NCI-H146 treated with DMSO at 0.1 percent for 48 hours (cell line): ENCODE results near the gene PRR36.
"Not testable (repeated sequence)": the region's sequence is repeated elsewhere in the genome, so short reads cannot be mapped to it uniquely, and the experiment has no call there.

Experiments
- DNase-seq: peaks from one replicate; lab custom pipeline; 2025; ENCODE audit not compliant: unreplicated experiment; lab: John Stamatoyannopoulos, UW

Gene PRR36

DNA sequence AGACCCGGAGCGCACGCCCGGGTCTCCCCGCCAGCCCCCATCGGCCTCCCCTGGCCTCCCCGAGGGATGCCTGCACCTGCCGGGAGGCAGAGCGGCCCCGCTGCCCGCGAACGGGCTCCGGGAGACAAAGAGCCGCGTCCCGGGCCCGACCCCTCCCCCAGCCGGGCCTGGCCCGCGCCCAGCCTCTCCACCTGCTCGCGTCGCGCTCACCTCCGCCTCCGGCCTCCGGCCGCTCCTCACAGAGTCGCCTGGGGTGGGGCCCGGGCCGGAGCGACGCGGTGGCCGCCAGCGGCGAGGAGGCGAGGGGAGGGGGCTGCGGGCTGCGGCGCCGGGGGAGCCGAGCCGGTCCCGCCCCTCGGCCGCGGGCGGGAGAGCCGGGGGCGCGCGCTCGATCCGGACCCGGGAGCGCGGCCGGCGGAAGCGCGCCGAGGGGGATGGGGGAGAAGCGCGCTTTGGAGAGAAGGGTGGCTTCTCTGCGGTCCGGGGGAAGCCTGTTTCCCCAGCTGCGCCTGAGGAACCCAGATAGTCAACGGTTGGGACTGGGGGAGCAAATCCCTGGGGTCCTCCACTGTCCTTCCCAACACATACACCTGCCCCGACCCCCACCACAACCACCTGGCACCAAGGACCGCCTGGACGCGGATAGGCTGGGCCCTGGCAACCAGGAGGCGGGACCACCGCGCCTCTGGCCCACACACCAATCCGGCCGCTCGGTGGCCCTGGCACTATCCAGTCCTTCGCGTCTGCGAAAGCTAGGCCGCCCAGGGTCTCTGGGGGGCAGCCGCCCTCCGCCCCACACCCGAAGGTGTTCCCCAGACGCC is at the start of gene PRR36:
PRR36 (minus strand) TSS at position 315 of the 821 bp plus-strand sequence. CDS start 701 bp downstream, outside the sequence.
- DNase-seq: peak; percentile 73

DNA sequence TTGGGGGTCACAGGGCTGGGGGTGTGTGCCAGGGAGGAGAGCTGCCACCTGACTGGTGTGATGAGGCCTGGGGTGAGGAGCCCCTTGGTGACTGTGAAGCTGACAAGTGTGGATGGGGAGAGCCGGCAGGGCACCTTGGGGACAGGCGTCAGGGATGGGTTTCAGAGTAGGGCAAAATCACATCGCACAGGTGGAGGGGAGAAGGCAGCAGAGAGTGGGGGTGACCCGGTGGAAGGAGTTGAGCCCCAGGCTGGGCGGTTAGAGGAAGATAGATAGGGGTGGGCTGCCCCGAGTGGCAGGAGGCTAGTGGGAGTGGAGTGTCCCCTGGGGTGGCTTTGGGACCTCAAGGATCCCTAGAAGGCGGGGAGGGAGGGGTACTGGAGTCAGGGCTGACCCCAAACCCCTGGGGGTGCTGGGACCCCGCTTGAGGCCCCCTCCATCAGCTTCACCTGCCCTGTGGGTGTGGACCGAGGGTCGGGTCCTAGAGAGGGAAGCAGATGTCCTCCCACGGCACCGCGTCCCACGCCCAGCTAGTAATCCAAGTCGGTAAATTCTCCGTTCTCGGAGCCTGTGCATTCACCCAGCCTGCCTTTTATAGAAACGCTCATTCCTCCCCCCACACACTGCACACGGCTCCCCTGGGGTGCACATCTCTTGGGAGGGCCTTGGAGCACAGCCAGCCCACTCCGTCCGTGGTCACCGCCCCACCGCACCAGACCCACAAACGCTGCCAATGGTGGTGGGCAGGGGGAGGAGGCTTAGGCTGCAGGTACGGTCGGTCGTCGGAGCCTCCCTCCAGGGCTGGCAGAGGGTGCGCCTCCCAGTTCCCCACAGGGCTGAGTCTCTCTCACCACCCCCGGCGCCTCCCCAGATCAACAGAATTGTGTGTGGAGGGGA is 49.4 kb upstream of the PRR36 start:
- DNase-seq: no peak

DNA sequence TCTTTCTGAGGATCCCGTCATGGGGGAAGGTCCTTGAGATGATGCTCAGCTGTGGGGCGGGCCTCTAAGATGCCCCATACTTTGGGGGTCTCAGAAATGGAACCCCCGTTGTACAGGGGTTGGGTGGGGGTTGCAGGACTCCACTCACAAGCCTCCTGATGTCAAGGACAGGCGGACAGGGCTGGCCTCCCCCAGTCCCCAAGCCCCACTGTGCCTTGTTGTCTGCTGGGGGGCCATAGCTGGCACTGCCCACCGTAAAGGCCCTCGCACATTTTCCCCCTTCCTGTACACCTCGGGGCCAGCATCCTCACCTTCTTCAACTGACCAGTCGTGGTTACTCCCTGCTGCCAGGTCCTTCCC is 48.6 kb upstream of the PRR36 start:
- no peak for DNase-seq

DNA sequence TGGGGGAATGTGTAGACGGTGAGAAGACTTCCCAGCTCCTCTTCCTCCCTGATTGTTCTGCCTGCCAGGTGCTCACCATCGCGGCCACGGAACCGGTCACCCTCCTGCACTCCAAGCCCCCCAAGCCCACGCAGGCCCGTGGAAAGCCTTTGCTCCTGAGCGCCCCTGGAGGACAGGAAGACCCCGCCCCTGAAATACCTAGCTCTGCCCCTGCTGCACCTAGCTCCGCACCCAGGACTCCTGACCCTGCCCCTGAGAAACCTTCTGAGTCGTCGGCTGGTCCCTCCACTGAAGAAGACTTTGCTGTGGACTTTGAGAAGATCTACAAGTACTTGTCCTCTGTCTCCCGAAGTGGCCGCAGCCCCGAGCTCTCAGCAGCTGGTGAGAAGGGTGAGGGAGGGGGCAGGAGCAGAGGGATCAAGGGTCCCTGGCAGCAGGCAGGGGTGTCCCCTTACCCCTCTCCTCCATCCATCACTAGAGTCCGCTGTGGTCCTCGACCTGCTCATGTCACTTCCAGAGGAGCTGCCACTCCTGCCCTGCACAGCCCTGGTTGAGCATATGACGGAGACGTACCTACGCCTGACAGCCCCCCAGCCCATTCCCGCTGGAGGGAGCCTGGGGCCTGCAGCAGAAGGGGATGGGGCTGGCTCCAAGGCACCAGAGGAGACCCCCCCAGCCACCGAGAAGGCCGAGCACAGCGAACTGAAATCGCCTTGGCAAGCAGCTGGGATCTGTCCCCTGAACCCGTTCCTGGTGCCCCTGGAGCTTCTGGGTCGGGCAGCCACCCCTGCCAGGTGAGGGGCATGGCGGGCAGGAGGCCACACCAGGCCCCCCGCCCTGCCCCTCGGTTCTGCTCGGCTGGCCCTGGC is 48.0 kb upstream of the PRR36 start:
- no peak for DNase-seq

DNA sequence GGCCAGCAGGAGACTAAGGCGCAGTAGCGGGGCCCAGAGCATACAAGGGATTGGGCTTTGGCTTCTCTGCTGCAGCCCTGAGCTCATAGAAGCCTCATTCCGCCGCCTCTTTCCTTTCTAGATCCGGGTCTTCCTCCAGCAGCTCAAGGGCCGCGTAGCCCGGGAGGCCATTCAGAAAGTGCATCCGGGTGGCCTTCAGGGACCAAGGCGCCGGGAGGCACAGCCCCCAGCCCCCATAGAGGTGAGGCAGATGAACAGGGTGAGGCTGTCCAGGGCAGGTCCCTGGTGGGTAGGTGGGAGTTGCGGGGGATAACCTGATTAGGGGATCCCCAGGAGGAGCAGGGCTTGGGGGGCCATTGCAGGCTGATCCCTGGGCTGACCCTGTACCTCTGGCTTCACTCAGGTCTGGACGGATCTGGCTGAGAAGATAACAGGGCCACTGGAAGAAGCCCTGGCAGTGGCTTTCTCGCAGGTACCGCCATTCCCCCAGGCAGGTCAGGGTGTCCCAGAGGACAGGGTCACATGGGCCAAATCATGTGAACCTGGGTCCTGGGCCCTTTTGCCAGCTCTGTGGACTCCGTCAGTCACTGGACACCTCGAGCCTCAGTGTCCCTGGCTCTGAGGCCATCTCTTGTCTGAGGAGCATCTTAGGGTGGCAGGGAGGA is 47.2 kb upstream of the PRR36 start:
- DNase-seq: no peak

DNA sequence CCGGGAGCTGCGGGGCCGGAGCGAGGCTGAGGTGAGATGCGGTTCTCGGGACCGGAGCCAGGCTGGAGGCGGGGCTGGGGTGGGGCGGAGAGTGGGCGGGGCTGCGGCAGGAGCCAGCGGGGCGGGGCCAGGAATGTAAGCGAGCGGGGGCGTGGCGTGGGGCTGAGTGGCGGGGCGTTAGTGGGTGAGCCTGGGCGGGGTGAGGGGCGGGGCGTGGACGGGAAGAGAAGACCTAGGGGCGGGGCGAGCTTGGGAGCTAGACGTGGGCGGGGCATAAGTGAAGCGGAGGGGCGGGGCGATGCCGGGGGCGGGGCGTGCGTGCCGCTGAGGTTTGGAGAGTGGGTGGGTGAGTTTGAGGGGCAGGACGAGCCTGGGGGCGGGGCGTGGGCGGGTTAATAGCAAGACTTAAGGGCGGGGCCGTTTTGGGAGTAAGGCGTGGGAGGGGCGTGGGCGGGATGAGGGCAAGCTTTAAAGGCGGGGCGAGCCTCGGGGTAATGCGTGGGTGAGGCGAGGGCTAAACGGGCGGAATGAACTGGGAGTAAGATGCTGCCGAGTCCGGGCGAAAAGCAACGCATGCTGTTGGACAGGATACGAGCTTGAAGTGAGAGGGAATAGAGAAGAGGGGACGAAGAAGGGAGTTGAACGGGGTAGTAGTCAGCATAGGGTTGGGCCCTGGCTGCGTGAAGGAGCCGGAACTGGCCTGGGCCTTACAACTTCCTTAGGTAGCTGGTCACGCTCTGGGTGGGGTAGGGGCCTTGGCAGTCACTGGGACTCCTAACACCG is 46.5 kb upstream of the PRR36 start:
- peak; percentile 82 for DNase-seq

DNA sequence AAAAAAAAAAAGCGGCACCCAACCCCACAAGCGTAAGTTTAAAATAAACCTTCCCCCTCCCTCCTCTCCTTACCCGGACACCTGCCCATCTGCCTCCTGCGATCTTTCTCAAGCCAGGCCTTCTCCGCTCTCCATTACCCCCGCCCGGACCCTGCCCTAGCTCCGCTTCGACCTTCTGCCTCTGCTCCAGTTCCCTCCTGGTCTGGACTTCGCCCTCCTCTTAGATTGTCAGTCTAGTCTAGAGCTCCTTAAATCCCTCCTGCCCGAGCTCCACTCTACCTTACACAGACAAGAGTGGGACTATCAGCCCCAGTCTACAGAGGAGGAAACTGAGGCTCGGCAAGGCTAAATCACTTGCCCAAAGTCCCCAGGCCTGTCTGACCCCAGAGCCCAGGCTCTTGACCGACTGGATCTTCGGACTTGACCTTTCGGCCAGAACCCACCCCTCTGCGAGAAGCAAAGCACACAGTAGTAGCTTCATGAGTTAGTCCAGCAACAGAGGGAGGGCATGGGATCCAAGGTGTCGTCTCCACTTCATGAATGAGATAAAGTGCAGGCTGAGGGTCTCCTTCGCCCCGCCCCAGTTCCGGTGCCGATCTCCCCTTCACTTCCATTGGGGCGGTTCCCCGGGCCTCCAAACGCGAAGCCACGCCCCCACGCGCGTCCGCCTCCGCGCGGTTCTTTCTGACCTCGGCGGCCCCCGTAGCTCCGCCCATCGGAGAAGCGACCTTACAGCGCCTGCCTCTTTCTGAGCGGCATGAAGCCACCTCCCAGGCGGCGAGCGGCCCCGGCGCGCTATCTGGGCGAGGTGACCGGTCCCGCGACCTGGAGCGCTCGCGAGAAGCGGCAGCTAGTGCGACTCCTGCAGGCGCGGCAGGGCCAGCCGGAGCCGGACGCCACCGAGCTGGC is 45.7 kb upstream of the PRR36 start, which contains the start of gene SNAPC2:
SNAPC2 (plus strand) TSS at position 729 of the 909 bp plus-strand sequence; CDS start at position 758, 29 bp downstream.
- DNase-seq: peak; percentile 64

DNA sequence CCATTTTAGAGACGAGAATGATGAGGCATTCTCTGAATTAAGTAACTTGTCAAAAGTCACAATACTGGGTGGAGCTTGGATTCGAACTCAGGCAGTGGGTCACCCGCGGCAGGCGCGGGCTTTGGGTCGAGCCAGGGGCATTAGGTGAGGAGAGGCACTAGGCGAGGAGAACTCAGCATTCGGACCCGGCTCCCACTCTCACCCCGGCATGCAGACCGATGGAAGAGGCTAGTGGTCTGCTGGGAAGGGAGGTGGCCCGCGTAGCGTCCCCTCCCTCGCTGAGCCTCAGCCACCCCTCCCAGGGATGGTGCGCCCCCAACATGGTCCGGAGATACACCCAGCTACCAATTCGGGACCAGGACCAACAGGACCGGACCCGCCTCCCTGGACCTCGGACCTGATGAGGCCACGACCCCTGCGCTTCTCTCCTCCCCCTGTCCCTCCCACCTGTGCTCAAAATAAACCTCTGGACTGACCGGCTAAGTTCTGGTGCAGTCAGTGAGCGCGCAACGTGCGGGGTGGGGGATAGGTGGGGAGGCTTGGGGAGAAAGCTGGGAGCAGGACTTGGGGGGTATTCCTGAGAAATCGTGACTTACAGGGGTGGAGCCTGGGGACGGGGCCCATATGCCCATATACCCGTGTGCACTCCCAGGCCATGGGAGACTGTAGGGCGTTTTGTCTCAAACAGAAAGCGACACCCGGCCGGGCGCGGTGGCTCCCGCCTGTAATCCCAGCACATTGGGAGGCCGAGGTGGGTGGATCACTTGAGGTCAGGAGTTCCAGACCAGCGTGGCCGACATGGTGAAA is 44.6 kb upstream of the PRR36 start:
- no peak for DNase-seq

DNA sequence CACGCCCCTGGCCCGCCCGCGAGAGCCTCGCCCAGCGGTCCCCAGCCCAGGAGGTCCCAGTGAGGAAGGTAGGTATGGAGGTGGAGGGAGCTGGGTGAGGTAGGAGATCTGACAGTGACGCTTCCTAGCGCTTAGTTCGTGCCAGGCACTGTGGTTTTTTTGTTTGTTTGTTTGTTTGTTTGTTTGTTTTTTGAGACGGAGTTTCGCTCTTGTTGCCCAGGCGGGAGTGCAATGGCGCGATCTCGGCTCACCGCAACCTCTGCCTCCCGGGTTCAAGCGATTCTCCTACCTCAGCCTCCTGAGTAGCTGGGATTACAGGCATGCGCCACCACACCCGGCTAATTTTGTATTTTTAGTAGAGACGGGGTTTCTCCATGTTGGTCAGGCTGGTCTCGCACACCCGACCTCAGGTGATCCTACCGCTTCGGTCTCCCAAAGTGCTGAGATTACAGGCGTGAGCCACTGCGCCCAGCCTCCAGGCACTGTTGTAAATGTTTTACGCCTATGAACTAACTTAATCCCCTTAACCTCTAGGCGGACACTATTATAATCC is 43.9 kb upstream of the PRR36 start:
- DNase-seq: not testable (repeated sequence)

DNA sequence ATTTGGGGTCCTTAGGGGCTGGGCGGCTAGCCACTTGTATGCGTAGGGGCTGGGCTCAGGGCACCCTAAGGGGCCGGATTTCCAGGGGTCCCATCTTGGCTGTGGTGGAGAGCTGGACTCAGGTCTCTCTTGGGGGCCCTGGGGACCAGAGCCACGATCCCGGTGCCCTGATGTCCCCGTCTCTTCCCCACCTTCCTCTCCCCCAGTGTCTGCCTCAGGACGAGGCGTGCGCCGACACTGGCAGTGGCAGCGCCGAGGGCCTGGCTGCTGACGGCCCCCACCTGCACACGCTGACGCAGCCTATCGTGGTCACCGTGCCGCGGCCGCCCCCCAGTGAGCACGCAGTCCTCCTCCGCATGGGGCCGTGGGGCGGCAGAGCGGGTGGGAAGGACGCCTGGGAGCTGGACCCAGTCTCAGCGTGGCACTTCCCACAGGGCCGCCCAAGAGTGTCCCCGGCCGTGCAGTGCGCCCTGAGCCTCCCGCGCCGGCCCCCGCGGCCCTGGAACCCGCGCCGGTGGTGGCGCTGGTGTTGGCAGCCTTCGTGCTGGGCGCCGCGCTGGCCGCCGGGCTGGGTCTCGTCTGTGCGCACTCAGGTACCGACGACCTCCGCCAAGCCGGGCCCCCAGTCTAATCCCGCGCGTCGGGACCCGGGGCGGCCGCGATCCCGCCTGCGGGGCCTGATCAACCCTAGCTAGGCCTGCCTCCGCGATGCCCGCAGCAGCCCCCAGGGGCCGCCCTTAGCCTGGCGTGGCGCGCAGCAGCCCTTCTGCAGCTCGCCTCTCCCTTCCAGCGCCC is 43.3 kb upstream of the PRR36 start:
- DNase-seq: no peak

DNA sequence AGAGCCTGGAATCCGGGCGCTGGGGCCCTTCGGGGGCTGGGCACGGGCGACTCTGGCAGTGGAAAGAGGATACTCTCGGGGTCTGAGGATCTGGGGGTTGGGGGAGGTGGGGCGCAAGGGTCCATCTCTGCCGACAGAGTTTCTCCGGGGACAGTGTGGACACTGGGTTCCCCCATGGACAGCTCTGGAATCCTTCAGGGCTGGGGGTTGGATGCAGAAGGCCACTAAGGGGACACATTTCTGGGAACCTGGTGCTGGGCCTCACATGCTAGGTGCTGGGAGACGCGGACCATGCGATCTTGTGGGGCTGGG is 42.7 kb upstream of the PRR36 start:
- DNase-seq: no peak

DNA sequence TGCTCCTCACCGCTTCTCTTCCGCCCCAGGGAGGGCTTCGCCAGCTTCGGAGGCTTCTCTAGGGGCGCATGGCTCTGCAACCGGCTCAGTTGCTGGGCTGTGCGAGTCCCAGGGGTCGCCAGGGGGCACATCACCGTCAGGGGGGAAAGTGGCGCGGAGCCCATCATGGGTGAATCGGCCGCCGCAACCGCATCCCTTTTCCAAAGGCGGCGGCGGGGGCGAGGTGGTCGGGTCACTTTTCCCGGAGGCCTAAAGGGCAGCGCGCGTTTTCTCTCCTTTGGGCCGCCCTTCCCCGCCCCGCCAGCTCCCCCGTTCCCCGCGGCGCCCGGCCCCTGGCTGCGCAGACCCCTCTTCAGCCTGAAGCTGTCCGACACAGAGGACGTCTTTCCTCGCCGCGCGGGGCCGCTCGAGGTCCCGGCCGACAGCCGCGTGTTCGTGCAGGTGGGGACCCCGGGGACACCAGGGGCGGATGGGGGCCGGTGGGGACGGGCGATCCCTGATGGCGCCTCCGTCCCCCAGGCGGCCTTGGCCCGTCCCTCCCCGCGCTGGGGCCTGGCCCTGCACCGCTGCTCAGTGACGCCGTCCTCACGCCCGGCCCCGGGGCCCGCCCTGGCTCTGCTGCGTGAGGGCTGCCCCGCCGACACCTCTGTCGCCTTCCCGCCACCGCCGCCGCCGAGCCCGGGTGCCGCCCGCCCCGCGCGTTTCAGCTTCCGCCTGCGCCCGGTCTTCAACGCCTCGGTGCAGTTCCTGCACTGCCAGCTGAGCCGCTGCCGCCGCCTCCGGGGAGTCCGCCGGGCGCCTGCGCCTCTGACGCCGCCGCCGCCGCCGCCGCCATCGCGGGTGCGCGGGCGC is 42.1 kb upstream of the PRR36 start:
- no peak for DNase-seq

DNA sequence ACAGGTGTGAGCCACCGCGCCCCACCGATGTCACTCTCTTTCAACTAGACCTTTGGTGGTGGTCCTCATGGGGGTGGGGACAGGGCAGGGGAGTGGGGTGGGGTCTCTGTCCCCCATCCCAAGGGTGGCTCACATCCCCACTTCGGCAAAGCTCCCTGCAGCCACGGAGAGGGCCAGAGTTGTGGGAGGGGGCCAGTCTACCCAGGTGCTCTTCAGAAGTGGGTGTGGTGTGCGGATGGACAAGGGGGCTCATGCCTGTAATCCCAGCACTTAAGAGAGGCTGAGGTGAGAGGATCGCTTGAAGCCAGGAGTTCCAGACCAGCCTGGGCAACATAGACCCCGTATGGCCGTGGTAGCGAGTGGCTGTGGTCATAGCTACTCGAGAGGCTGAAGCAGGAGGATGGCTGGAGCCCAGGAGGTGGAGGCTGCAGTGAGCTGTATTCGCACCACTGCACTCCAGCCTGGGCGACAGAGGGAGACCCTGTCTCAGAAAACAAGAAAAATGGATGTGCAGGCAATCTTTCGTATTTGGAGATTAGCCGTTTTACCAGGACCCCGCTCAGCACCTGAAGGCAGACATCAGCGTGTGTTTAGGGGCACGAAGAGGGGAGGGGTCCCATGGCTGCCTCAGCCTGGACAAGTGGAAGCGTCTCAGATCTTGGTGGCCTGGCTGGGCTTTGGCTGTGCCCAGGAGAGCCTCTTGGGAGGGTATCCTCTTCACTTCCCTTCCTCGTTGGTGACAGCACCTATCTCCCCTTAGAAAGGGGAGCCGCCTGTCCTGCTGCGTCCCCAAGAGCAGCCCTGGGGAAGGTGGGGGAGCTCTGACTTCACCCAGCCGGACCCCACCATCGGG is 41.3 kb upstream of the PRR36 start:
- DNase-seq: no peak

DNA sequence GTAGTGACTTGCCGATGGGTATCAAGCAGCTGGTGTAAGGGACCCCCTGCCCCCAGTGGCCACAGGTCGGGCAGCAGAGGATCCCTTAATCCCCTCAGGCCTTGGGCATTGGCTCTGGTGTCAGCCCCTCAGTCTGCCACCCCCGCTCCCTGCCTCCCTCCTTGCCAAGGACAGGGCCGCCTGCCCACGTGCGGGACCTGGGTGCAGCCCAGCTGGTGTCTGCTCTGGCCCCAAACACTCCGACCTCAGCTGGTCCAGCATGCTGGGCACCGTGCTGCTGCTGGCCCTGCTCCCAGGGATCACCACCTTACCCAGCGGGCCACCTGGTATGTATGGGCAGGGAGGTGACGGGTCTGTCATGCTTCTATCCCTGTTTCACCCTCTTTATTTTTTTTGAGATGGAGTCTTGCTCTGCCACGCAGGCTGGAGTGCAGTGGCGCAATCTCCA is 40.4 kb upstream of the PRR36 start, which contains the start of gene TGFBR3L:
TGFBR3L (plus strand) TSS at position 233 of the 448 bp plus-strand sequence.
- DNase-seq: no peak

DNA sequence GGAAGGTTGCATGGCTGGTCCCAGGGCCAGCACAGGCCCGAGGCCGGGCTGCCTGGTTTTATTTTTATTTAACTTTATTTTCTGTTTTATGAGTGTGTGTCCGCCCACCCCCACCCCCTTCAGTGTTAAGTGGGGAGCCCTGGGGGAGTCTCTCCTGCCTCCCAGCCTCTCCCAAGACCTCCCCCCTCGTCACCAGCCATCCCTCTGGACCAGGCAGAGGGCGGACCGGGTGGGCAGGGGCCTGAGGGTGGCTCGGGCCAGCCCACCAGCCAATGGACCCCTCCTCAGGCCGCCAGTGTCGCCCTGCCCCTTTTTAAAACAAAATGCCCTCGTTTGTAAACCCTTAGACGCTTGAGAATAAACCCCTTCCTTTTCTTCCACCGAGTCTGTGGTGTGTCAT is 39.9 kb upstream of the PRR36 start:
- no peak for DNase-seq
